HG03060 (cell line): ENCODE measurements around the gene POC1A.
"Not testable (repeated sequence)": the region's sequence is repeated elsewhere in the genome, so short reads cannot be mapped to it uniquely, and the experiment has no call there.

Experiments
- ATAC-seq: cut with Tn5 transposase; IDR thresholded peaks from one replicate; pipeline ENCODE4 v1.9.1; 2021; ENCODE audit warnings: low read depth, moderate number of reproducible peaks; ENCODE audit not compliant: unreplicated experiment

The POC1A gene

GRCh38 chr3:52184690-52185089 is 30.5 kb upstream of the POC1A start:
- ATAC-seq, result no peak

- ATAC-seq, result no peak
Measured at GRCh38 chr3:52183786-52184445, 29.7 kb upstream of the POC1A start.

GRCh38 chr3:52182691-52183090 is 28.5 kb upstream of the POC1A start:
- ATAC-seq, result no peak

GRCh38 chr3:52182196-52182595 is 28.0 kb upstream of the POC1A start:
- no peak for ATAC-seq

GRCh38 chr3:52181543-52181942 is 27.3 kb upstream of the POC1A start:
- ATAC-seq, result no peak

GRCh38 chr3:52178537-52178936 is 24.3 kb upstream of the POC1A start:
- ATAC-seq, result no peak

- ATAC-seq, result not testable (repeated sequence)
Measured at GRCh38 chr3:52178126-52178525, 23.9 kb upstream of the POC1A start.

GRCh38 chr3:52177701-52178042 is 23.4 kb upstream of the POC1A start:
- ATAC-seq, result no peak

- ATAC-seq, result no peak
Measured at GRCh38 chr3:52176951-52177700, 22.9 kb upstream of the POC1A start.

- no peak for ATAC-seq
Measured at GRCh38 chr3:52176180-52176752, 22.0 kb upstream of the POC1A start.

GRCh38 chr3:52175416-52176179 is 21.4 kb upstream of the POC1A start:
- no peak for ATAC-seq

- ATAC-seq, result no peak
Measured at GRCh38 chr3:52174896-52175295, 20.7 kb upstream of the POC1A start.

- ATAC-seq, result no peak
Measured at GRCh38 chr3:52173101-52173500, 18.9 kb upstream of the POC1A start.

- no peak for ATAC-seq
Measured at GRCh38 chr3:52172262-52172757, 18.1 kb upstream of the POC1A start.

GRCh38 chr3:52171514-52172261 is 17.5 kb upstream of the POC1A start:
- ATAC-seq, result no peak

GRCh38 chr3:52170217-52170616 is 16.0 kb upstream of the POC1A start:
- ATAC-seq, result not testable (repeated sequence)

- no peak for ATAC-seq
Measured at GRCh38 chr3:52167240-52167639, 13.0 kb upstream of the POC1A start.

GRCh38 chr3:52162250-52162872 is 8.1 kb upstream of the POC1A start:
- no peak for ATAC-seq

- no peak for ATAC-seq
Measured at GRCh38 chr3:52159503-52159902, 5.3 kb upstream of the POC1A start.

GRCh38 chr3:52155912-52156311 is 1.7 kb upstream of the POC1A start:
- no peak for ATAC-seq
